DMS 273 treated with DMSO at 0.1 percent for 48 hours (cell line): ENCODE measurements around the gene FCGR2B.
"Not testable (repeated sequence)": the region's sequence is repeated elsewhere in the genome, so short reads cannot be mapped to it uniquely, and the experiment has no call there.

Experiments used
- DNase-seq: peaks from one replicate; lab custom pipeline; 2025; lab: John Stamatoyannopoulos, UW

Gene FCGR2B

DNA sequence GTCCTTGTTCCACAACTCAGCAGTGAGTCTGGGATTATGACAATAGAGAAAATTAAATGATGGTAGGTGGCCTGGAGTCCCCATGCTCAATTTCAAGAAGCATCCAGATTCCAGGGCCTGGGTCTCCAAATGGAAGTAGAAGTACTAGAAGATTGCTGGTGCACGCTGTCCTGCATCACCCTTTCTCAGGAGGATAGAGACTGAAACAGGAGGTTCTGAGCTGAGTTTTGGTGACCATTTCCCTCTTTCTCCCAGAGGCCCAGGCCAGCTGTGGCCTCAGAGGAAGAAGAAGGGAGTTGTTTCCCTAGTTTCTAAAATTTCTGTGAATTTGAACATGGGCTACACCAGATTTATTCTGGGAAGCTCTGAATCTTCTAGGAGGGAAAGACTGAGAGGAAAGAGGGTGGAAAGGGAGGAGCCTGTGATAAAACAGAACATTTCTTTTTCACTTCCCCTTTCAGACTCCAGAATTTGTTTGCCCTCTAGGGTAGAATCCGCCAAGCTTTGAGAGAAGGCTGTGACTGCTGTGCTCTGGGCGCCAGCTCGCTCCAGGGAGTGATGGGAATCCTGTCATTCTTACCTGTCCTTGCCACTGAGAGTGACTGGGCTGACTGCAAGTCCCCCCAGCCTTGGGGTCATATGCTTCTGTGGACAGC lies at the start of gene FCGR2B:
Gene FCGR2B (plus strand): TSS at position 460 of the 656 bp plus-strand sequence. CDS start 99 bp downstream, at position 559.
- not testable (repeated sequence) for DNase-seq

- not testable (repeated sequence) for DNase-seq
Measured at GRCh38 chr1:161616417-161616816, 46.5 kb upstream of the FCGR2B start.

- DNase-seq: not testable (repeated sequence)
Measured at GRCh38 chr1:161618517-161618916, 44.4 kb upstream of the FCGR2B start.

- not testable (repeated sequence) for DNase-seq
Measured at GRCh38 chr1:161620399-161620798, 42.5 kb upstream of the FCGR2B start.

DNA sequence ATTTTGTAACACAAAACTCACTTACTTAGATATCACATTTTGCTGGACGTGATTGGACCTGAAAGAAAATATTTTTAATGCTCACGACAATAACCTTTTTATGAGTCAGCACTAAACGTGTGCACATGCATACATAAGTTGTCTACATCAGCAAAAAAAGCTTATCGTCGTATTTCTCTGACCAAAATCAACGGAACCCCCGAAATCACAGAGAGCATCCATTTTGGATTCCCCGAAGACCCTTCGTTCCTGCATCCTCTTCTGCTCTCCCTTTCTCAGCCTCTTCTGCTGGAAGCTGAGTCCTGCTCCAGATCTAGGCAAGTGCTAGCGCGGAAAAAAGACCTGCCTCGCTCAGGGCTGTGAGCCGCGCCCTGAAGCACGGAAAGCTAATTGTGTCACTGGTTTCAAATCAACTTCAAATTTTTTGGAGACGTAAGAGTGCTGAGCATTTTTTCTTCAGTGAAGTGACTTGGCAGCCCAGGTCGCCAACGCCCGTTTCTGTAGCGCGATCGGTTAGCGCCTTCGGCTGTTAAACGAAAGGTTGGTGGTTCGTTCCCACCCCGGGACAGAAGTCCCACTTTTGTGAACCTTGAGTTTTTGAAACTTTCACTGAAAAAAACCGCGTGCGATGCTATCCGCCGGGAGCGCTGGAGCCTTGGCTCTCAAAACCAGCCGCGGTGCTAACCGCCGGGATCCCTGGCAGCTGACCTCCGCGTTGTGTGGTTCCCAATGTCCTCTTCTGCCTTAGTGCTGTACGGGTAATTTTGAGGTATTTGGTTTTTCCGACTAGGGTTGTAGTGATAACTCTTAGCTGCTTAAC lies 41.6 kb upstream of the FCGR2B start:
- DNase-seq: peak; percentile 77

DNA sequence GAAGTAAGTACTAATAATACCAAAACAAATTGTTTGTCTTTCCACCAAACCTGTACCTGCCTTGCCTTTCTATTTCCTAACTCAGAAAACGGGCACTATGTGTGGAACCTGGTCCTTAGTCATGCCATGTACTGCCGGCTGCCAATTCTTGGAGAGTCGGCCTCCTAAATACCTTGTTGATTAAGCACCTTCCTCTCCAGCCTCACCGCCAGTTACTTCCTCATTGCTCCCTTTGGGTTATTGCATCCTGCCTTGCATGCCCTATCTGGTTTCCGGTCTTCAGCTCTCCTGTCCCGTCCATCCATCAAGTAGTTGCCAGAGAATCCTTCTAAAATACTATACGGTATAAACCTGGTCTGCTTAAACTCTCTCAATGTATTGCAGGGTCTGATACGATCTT lies 40.9 kb upstream of the FCGR2B start:
- not testable (repeated sequence) for DNase-seq

- not testable (repeated sequence) for DNase-seq
Measured at GRCh38 chr1:161623401-161624051, 39.4 kb upstream of the FCGR2B start.

- not testable (repeated sequence) for DNase-seq
Measured at GRCh38 chr1:161624605-161625004, 38.3 kb upstream of the FCGR2B start.

DNA sequence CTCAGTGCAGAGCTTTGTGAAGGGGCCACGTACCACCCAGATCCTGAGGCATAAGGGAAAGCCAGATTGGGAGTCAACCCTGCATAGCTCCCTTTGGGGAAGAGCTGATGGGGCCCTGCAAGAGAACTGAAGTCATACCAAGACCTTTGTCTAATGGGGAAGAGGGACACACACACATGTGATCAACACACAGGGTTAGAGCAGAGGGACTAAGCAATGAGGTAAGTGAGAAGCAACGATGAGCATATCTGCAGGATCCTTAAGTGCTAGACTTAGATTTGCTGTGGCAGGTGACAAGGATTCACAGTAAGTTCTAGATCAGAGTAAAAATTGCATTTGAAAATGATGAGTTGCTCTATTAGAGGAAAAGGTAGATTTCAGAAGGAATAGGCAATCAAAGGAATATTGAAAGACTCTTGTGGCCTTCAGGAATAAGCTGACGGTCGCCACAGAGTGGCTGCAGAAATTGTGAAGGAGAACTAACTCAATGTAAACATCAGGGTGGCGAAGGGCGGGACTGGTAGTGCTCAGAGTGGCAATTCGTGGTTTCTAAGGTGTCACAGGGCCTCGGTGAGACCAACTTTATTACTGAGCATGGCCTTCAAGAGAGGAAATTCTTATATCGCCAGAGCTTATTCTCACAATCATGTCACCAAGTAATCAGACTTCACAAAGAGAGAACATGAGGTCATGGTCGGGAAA lies 36.3 kb upstream of the FCGR2B start:
- DNase-seq: not testable (repeated sequence)

GRCh38 chr1:161630128-161630742 lies 32.7 kb upstream of the FCGR2B start:
- not testable (repeated sequence) for DNase-seq

GRCh38 chr1:161631076-161631475 lies 31.9 kb upstream of the FCGR2B start, which contains the start of gene FCGR3B:
FCGR3B (minus strand) TSS chr1:161631176; CDS start chr1:161631094, 82 bp downstream.
- DNase-seq: no peak

DNA sequence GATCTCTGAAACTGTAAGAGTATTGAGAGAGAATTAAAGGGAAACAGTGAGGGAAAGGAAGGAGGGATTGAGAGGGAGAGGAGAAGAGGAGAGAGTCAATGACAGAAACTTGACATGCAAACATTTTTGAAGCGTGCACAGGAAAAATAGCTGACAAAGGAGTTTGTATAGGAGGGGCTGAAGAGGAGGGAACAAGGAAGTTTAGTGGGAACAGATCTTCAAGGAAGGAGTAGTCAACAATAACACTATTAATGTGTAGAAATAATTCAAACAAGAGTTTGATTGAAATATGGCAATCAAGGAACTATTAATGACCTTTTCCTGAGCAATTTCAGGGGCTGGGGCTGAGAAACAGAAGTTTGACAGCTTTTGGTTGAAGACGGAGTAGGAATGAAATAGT lies 27.9 kb upstream of the FCGR2B start:
- not testable (repeated sequence) for DNase-seq

GRCh38 chr1:161636189-161636782 lies 26.7 kb upstream of the FCGR2B start:
- DNase-seq: not testable (repeated sequence)

DNA sequence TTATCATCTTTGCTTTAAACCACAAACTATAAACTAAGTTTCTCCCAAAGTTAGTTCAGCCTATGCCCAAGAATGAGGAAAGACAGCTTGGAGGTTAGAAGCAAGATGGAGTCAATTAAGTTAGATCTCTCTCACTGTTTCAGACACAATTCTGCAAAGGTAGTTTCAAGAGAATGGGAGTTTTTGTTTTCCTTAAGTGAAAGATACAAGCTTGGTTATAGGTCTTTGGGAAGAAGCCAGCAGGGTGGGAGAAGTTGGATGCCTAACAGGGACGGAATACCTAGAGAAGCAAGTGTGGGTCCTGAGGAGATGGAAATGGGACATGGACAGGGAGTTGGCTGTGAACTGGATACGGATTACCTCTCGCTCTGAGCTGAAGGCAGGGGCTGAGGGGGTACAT lies 26.0 kb upstream of the FCGR2B start:
- DNase-seq: not testable (repeated sequence)

DNA sequence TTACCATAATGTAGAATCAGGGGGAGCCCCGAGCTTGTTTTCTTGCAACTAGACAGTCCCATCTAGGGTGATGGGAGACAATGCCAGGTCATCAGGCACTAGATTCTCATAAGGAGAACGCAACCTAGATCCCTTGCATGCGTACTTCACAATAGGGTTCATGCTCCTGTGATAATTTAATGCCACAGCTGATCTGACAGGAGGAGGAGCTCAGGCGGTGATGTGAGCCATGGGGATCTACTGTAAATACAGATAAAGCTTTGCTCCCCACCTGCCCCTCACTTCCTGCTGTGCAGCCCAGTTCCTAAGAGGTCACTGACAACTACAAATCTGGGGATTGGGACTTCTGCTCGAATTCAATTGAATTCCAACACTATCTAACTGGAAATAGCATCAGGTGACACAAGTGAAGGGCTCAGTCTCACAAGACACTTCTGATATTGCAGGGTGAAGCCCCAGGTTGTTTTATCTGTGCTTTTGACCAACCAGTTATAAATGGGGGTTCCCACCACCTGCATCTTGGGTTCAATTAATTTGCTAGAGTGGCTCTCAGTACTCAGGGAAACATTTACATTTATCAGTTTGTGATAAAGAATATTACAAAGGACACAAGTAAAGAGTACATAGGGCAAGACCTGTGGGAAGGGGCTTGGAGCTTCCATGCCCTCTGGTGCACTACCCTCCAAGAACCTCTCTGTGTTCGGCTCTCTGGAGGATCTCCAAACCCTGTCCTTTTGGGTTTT lies 24.5 kb upstream of the FCGR2B start:
- DNase-seq: not testable (repeated sequence)

- DNase-seq: not testable (repeated sequence)
Measured at GRCh38 chr1:161639203-161639602, 23.7 kb upstream of the FCGR2B start.

DNA sequence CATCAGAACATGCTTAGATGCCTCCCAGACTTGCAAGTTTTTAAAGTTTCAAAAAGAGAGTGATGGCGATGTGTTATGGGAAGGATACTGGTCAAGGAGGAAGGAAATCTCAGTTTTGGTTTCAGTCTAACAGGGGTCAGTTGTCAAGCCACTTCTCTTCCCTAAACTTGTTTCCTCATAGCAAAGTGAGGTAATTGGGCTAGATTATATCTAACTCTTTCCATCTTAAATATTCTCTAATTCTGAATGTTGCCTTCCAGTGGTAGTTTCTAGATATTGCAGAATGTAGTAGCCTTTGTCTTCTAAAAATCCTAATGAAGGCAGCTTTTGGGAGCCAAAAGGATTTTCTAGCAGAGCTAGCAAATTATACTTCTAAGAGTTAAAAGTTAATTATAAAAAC lies 20.2 kb upstream of the FCGR2B start:
- DNase-seq: not testable (repeated sequence)

- DNase-seq: not testable (repeated sequence)
Measured at GRCh38 chr1:161643481-161644208, 19.3 kb upstream of the FCGR2B start.

DNA sequence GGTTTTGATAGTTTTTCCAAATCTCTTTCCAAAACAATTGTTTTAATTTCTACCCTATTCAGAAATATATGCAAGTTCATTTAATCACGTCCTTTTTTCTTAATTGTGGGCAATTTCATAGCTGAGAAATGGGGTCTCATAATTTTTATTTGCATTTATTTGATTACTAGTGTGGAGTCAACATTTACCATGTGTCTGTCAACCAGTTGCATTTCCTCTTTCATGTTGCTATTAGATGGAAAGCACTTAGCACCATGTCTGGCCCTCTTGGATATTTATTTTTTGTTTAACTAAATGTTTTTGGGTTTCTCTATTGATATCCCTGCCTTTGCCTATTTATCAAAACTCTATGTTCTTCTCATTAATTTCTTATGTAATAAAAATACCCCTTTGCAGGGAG lies 18.1 kb upstream of the FCGR2B start:
- not testable (repeated sequence) for DNase-seq
